SJSA1 (cell line): ENCODE data around the gene GPRASP2. TPM values are rescaled to one million over a fixed set of nuclear protein-coding genes. Genes with fewer than 3 reads are reported as not detected.

ENCODE experiments used
- total RNA-seq: library from RNA; depleted of rRNA; stranded (reverse); fragments of >200 nt; shearing (Covaris generic); gene quantifications from 2 replicates; pipeline ENCODE4 v1.2.3, GENCODE V29; 2014; rRNA removed

The GPRASP2 gene
- total RNA-seq, 1 experiment from 2014 or later: 13.8 TPM

Other genes starting within 250 kb of the GPRASP2 start
- not detected in 2 replicates for gene TCP11X2, start 240.6 kb upstream of the GPRASP2 start, total RNA-seq
- 44.2 and 52.0 TPM in 2 replicates for gene TMSB15A, start 195.7 kb upstream of the GPRASP2 start, total RNA-seq
- 17.0 and 19.0 TPM in 2 replicates for gene ARMCX5, start 112.9 kb upstream of the GPRASP2 start, total RNA-seq
- 0.63 and 0.87 TPM in 2 replicates for gene GPRASP1, start 61.0 kb upstream of the GPRASP2 start, total RNA-seq
- gene GPRASP3, start 8.3 kb downstream of the GPRASP2 start, total RNA-seq: 0.22 and 0.68 TPM in 2 replicates
- gene RAB40AL, start 224.8 kb downstream of the GPRASP2 start, total RNA-seq: 0.18 TPM in 1 of 2 replicates, not detected in the other